HepG2 (cell line): ENCODE results near the gene CAVIN2. TPM values are rescaled to one million over a fixed set of nuclear protein-coding genes. Genes with fewer than 3 reads are reported as not detected.

Experiments used
- CREM ChIP-seq, 2 experiments: sonication (generic) in 1 of 2; formaldehyde crosslinking in 1 of 2; IDR thresholded peaks; 2 replicates each; pipeline versions ENCODE4 v1.4.0 to v1.6.1; 2016 to 2020; ENCODE audit warnings: antibody characterized with exemption in 1 of 2, mild to moderate bottlenecking in 1 of 2, missing genetic modification reagents in 1 of 2
- FOXJ3 ChIP-seq: sonication (generic); formaldehyde crosslinking; IDR thresholded peaks from 2 replicates; pipeline ENCODE4 v1.4.0; 2020; ENCODE audit warnings: missing genetic modification reagents, mild to moderate bottlenecking, borderline replicate concordance
- HHEX ChIP-seq: IDR thresholded peaks from 2 replicates; pipeline ENCODE4 v1.6.1; 2016; ENCODE audit warnings: control low read depth
- IRF1 ChIP-seq: sonication (generic); formaldehyde crosslinking; IDR thresholded peaks from 2 replicates; pipeline ENCODE4 v1.4.0; 2020; ENCODE audit warnings: low read depth, mild to moderate bottlenecking, missing genetic modification reagents
- JUN ChIP-seq: sonication (generic); formaldehyde crosslinking; IDR thresholded peaks from 2 replicates; pipeline ENCODE4 v1.4.0; 2020; ENCODE audit warnings: mild to moderate bottlenecking, missing genetic modification reagents
- NONO ChIP-seq, 2 experiments: fragments of 450-650 bp in 1 of 2; sonication (generic) in 1 of 2; formaldehyde crosslinking in 1 of 2; IDR thresholded peaks in 1 of 2; conservative IDR thresholded peaks in 1 of 2; 2 replicates each; pipeline versions ENCODE4 v1.6.1 to v1.8.0; 2017 to 2022; ENCODE audit warnings: mild to moderate bottlenecking in 1 of 2, missing genetic modification reagents in 1 of 2, moderate library complexity in 1 of 2
- NPAS2 ChIP-seq: sonication (generic); formaldehyde crosslinking; IDR thresholded peaks from 2 replicates; pipeline ENCODE4 v1.8.0; 2022; ENCODE audit warnings: mild to moderate bottlenecking, missing genetic modification reagents, borderline replicate concordance
- PAWR ChIP-seq: sonication (generic); formaldehyde crosslinking; IDR thresholded peaks from 2 replicates; pipeline ENCODE4 v1.4.0; 2020; ENCODE audit warnings: missing genetic modification reagents, mild to moderate bottlenecking, borderline replicate concordance
- PREB ChIP-seq: sonication (generic); formaldehyde crosslinking; IDR thresholded peaks from 2 replicates; pipeline ENCODE4 v1.4.0; 2020; ENCODE audit warnings: missing genetic modification reagents
- ZBTB14 ChIP-seq: sonication (generic); formaldehyde crosslinking; IDR thresholded peaks from 2 replicates; pipeline ENCODE4 v1.4.0; 2020; ENCODE audit warnings: missing genetic modification reagents
- ZBTB25 ChIP-seq: IDR thresholded peaks from 2 replicates; pipeline ENCODE4 v1.6.1; 2018; ENCODE audit warnings: missing genetic modification reagents
- ZHX2 ChIP-seq, 2 experiments: sonication (generic) in 1 of 2; formaldehyde crosslinking in 1 of 2; IDR thresholded peaks; 2 replicates each; pipeline versions ENCODE4 v1.6.1 to v1.9.0; 2014 to 2022; ENCODE audit warnings: antibody characterized with exemption in 1 of 2, borderline replicate concordance in 1 of 2, inconsistent platforms in 1 of 2, low read depth in 1 of 2, missing genetic modification reagents in 1 of 2
- ZNF18 ChIP-seq: sonication (generic); formaldehyde crosslinking; IDR thresholded peaks from 2 replicates; pipeline ENCODE4 v1.8.0; 2022; ENCODE audit warnings: mild to moderate bottlenecking, missing genetic modification reagents; ENCODE audit not compliant: insufficient replicate concordance
- ZNF296 ChIP-seq: sonication (generic); formaldehyde crosslinking; conservative IDR thresholded peaks from 2 replicates; pipeline ENCODE4 v1.5.0; 2020; ENCODE audit warnings: mild to moderate bottlenecking, missing genetic modification reagents
- polyA plus RNA-seq, 8 experiments: library from polyadenylated mRNA; depleted of rRNA in 3 of 8; stranded (reverse) in 7 of 8; unstranded in 1 of 8; fragments of >200 nt; fragmentation: Illumina TruSeq in 4 of 8; extraction: Trizol in 4 of 8; gene quantifications; 2 replicates each; pipeline versions ENCODE4 v1.2.1 to v1.2.3, GENCODE V29; 2011 to 2016; ENCODE audit warnings: low read depth in 4 of 8, missing spikeins in 1 of 8, mixed read lengths in 1 of 8; ENCODE audit not compliant: insufficient read depth in 1 of 8
- total RNA-seq, 5 experiments: library from RNA; depleted of rRNA; stranded (reverse); fragments of >200 nt; fragmentation: Illumina TruSeq; extraction: Trizol; gene quantifications; 2 replicates each; pipeline ENCODE4 v1.2.3, GENCODE V29; 2016; ENCODE audit warnings: low read depth in 1 of 5

CAVIN2 gene
- total and polyA plus RNA-seq, 2 of the 13 experiments (the other 11 are each of a cell fraction or from before 2014, with no cell fraction given) = 7.6 to 38.8 TPM

- TF ChIP-seq ZHX2 (IDR thresholded peaks at IDR 0.05; ENCODE audit: low read depth) (peak; percentile 33; the same call in 1 of the 2 replicates), ZHX2 (CRISPR knock-in tag; IDR thresholded peaks at IDR 0.05; ENCODE audit: borderline replicate concordance) (no peak), NONO (IDR thresholded peaks at IDR 0.05) (no peak), NONO (CRISPR knock-in tag; conservative IDR thresholded peaks at IDR 0.05) (peak; percentile 68; the same call in 1 of the 2 replicates), ZBTB14 (CRISPR knock-in tag) (no peak), FOXJ3 (CRISPR knock-in tag) (peak; percentile 81; the same call in 1 of the 2 replicates), HHEX (CRISPR knock-in tag) (peak; percentile 86), ZNF18 (no peak), ZBTB25 (CRISPR knock-in tag) (0 out of 2 replicates have a peak, but pooled peaks have one; percentile 18), IRF1 (CRISPR knock-in tag) (no peak), JUN (0 out of 2 replicates have a peak, but pooled peaks have one; percentile 25), ZNF296 (CRISPR knock-in tag) (no peak), PAWR (CRISPR knock-in tag) (no peak), PREB (no peak), CREM (IDR thresholded peaks at IDR 0.05) (peak; percentile 92), CREM (CRISPR knock-in tag; IDR thresholded peaks at IDR 0.05) (no peak), NPAS2 (CRISPR knock-in tag) (no peak)
These were observed 35.3 kb upstream of the CAVIN2 start (continued) for GRCh38 chr2:191881982-191882816.
